ENCODE data around the gene KRT38.

DNA sequence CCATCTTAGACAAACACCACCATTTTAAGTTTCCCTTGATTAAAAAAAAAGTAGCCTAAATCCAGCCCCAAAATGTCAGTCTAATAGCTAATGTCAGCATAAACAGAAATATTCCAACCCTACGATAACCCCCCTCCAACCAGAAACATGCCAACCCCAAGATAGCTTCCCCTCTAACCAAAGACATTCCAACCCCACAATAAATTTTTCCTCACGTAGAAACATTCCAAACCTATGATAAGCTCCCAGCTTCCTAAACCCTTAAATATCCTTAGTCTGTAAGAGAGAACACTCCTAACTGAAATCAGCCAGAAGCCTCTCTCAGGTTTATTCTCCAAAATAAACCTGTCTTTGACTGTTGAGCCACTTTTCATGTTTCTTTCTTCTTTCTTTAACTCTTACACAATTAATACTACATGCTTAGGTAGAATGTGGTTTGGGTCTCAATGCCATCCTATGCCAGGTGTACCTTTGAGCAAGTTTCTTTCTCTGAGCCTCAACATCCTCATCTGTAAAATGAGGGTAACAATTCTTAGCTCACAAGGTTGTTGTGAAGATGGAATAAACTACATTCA is 10.5 kb upstream of the KRT38 start:
- TF ChIP-seq EZH2 (IDR thresholded peaks at IDR 0.05) (no peak), CTCF (IDR thresholded peaks at IDR 0.05) (no peak), EZH2phosphoT487 (IDR thresholded peaks at IDR 0.05) (no peak)

Measured in neural progenitor cell (in vitro differentiated cells).